A549 (cell line): ENCODE data around the gene ARSK. TPM values are rescaled to one million over a fixed set of nuclear protein-coding genes. Genes with fewer than 3 reads are reported as not detected.

ENCODE experiments used
- ATAC-seq, 2 experiments: fragments of 200-7000 bp in 1 of 2; fragments of >200 bp in 1 of 2; cut with Nextera tagmentation in 1 of 2; cut with Tn5 transposase in 1 of 2; 3 replicates each; pipeline versions ENCODE4 v1.8.0 to v1.9.1; 2018 to 2020; ENCODE audit warnings: mild to moderate bottlenecking in 1 of 2, moderate library complexity in 1 of 2
- CTCF ChIA-PET: fragments of 300-600 bp; sonication (Branson Sonifier 250); formaldehyde crosslinking; extraction: SDS; loops from one replicate; lab custom pipeline; 2021; ENCODE audit warnings: antibody characterized with exemption, inconsistent platforms; lab: Yijun Ruan, JAX
- POLR2A ChIA-PET: fragments of 350-600 bp; formaldehyde crosslinking; extraction: SDS; loops from one replicate; lab custom pipeline; 2021; ENCODE audit warnings: antibody characterized with exemption, inconsistent platforms; lab: Yijun Ruan, JAX
- DNase-seq, 2 experiments: peaks; one replicate each; pipeline versions ENCODE4 v3.0.0 to v3.0.0-alpha.2; 2011 to 2016; ENCODE audit warnings: low read depth in 1 of 2, low spot score in 1 of 2
- FAIRE-seq: peaks from 2 replicates; lab custom pipeline; 2011; peaks lifted over from hg19 to GRCh38; lab: Jason Lieb, UNC
- H3K27ac ChIP-seq, 2 experiments: fragments of >200 bp; sonication (Bioruptor Twin); formaldehyde crosslinking; 3 replicates each; pipeline ENCODE4 v1.5.1; 2016 to 2017
- H3K4me1 ChIP-seq: fragments of >200 bp; sonication (Bioruptor Twin); formaldehyde crosslinking; 3 replicates; pipeline ENCODE4 v1.6.1; 2016
- H3K4me2 ChIP-seq: fragments of >200 bp; sonication (Bioruptor Twin); formaldehyde crosslinking; 3 replicates; pipeline ENCODE4 v1.6.1; 2016
- H3K4me3 ChIP-seq: fragments of >200 bp; sonication (Bioruptor Twin); formaldehyde crosslinking; 3 replicates; pipeline ENCODE4 v1.5.1; 2016
- H3K9me3 ChIP-seq: fragments of >200 bp; sonication (Bioruptor Twin); formaldehyde crosslinking; 3 replicates; pipeline ENCODE4 v1.6.1; 2016
- CBX2 ChIP-seq: fragments of 200-600 bp; sonication (generic); IDR thresholded peaks from 2 replicates; pipeline ENCODE4 v1.6.1; 2016; ENCODE audit warnings: low read depth, mild to moderate bottlenecking, borderline replicate concordance
- CBX8 ChIP-seq: fragments of 200-600 bp; sonication (generic); IDR thresholded peaks from 2 replicates; pipeline ENCODE4 v1.6.1; 2016
- EHF ChIP-seq: fragments of 250-450 bp; sonication (Bioruptor Pico); IDR thresholded peaks from 2 replicates; pipeline ENCODE4 v1.5.0; 2020; ENCODE audit warnings: mild to moderate bottlenecking
- ESRRA ChIP-seq: fragments of 150-350 bp; IDR thresholded peaks from 2 replicates; pipeline ENCODE4 v1.6.1; 2014; ENCODE audit warnings: mild to moderate bottlenecking, low read length, borderline replicate concordance
- FOSB ChIP-seq: fragments of 250-450 bp; sonication (Bioruptor Pico); IDR thresholded peaks from 2 replicates; pipeline ENCODE4 v1.5.0; 2020; ENCODE audit warnings: mild to moderate bottlenecking, moderate library complexity
- HOXB5 ChIP-seq: fragments of 250-450 bp; sonication (Bioruptor Pico); IDR thresholded peaks from 2 replicates; pipeline ENCODE4 v1.5.0; 2020; ENCODE audit warnings: mild to moderate bottlenecking, moderate library complexity
- JUN ChIP-seq, 2 experiments: fragments of >200 bp; sonication (Bioruptor Twin); formaldehyde crosslinking; IDR thresholded peaks; 2 replicates in 1 of 2; 3 replicates in 1 of 2; pipeline ENCODE4 v1.6.1; 2016 to 2017
- JUNB ChIP-seq: fragments of >200 bp; sonication (Bioruptor Twin); formaldehyde crosslinking; IDR thresholded peaks from 2 replicates; pipeline ENCODE4 v1.6.1; 2016
- KDM5A ChIP-seq: fragments of 200-600 bp; sonication (generic); IDR thresholded peaks from 2 replicates; pipeline ENCODE4 v1.6.1; 2016; ENCODE audit warnings: antibody characterized with exemption, mild to moderate bottlenecking
- MAZ ChIP-seq: fragments of 150-350 bp; IDR thresholded peaks from 2 replicates; pipeline ENCODE4 v1.6.1; 2014; ENCODE audit warnings: antibody characterized with exemption, low read depth, low read length, borderline replicate concordance
- MYC ChIP-seq: IDR thresholded peaks from 2 replicates; pipeline ENCODE4 v1.6.1; 2012; ENCODE audit warnings: mild to moderate bottlenecking, inconsistent platforms, low read length, improper control_type of control experiment, borderline replicate concordance
- NPAS2 ChIP-seq: fragments of 250-450 bp; sonication (Bioruptor Pico); IDR thresholded peaks from 2 replicates; pipeline ENCODE4 v1.8.0; 2022; ENCODE audit warnings: mild to moderate bottlenecking, moderate library complexity, borderline replicate concordance
- NR3C1 ChIP-seq: fragments of >200 bp; sonication (Bioruptor Twin); formaldehyde crosslinking; IDR thresholded peaks from 3 replicates; pipeline ENCODE4 v1.6.1; 2017
- PHF8 ChIP-seq: fragments of 200-600 bp; sonication (generic); IDR thresholded peaks from 2 replicates; pipeline ENCODE4 v1.6.1; 2016; ENCODE audit warnings: low read depth, mild to moderate bottlenecking, antibody characterized with exemption, moderate library complexity, borderline replicate concordance
- RAD21 ChIP-seq, 2 experiments: fragments of >200 bp in 1 of 2; sonication (Bioruptor Twin) in 1 of 2; formaldehyde crosslinking in 1 of 2; IDR thresholded peaks in 1 of 2; conservative IDR thresholded peaks in 1 of 2; 2 replicates in 1 of 2; 3 replicates in 1 of 2; pipeline ENCODE4 v1.6.1; 2012 to 2018; ENCODE audit warnings: inconsistent platforms in 1 of 2
- RARB ChIP-seq: fragments of 250-450 bp; sonication (Bioruptor Pico); IDR thresholded peaks from 2 replicates; pipeline ENCODE4 v1.8.0; 2021; ENCODE audit warnings: mild to moderate bottlenecking, moderate library complexity
- SREBF2 ChIP-seq: fragments of 450-650 bp; IDR thresholded peaks from 2 replicates; pipeline ENCODE4 v1.6.1; 2014; ENCODE audit warnings: mild to moderate bottlenecking, moderate library complexity
- TFCP2L1 ChIP-seq: fragments of 250-450 bp; sonication (Bioruptor Pico); IDR thresholded peaks from 2 replicates; pipeline ENCODE4 v1.5.0; 2021; ENCODE audit warnings: mild to moderate bottlenecking
- ZSCAN20 ChIP-seq: fragments of 250-450 bp; sonication (Bioruptor Pico); IDR thresholded peaks from 2 replicates; pipeline ENCODE4 v1.8.0; 2022; ENCODE audit warnings: mild to moderate bottlenecking, moderate library complexity
- WGBS: methylation state at CpG from one replicate; pipeline ENCODE4 v1.1.6; 2017; ENCODE audit errors: missing lambda C conversion rate; 5-methylcytosine and 5-hydroxymethylcytosine counted together
- polyA plus RNA-seq, 4 experiments: library from polyadenylated mRNA; depleted of rRNA in 3 of 4; stranded (reverse); fragments of >200 nt; fragmentation: RNase III in 1 of 4; extraction: RNeasy Plus Mini Kit Qiagen cat#74134 plus additional on column Dnase treatment in 1 of 4; gene quantifications; 2 replicates in 3 of 4; 3 replicates in 1 of 4; pipeline ENCODE4 v1.2.3, GENCODE V29; 2011 to 2017
- TF ChIP-seq, protein P1 (sequence below): fragments of 250-450 bp; sonication (Bioruptor Pico); IDR thresholded peaks from 2 replicates; pipeline ENCODE4 v1.5.0; 2021; ENCODE audit warnings: mild to moderate bottlenecking, moderate library complexity, borderline replicate concordance
- TF ChIP-seq, protein P2 (sequence below): fragments of >200 bp; sonication (Bioruptor Twin); formaldehyde crosslinking; IDR thresholded peaks from 3 replicates; pipeline ENCODE4 v1.6.1; 2016
- TF ChIP-seq, protein P3 (sequence below): IDR thresholded peaks from 2 replicates; pipeline ENCODE4 v1.6.1; 2012
- TF ChIP-seq, protein P4 (sequence below): fragments of >200 bp; sonication (Bioruptor Twin); formaldehyde crosslinking; IDR thresholded peaks from 3 replicates; pipeline ENCODE4 v1.5.1; 2016
- TF ChIP-seq, protein P5 (sequence below): fragments of 450-650 bp; IDR thresholded peaks from 2 replicates; pipeline ENCODE4 v1.6.1; 2014; ENCODE audit warnings: antibody characterized with exemption

Gene ARSK
- polyA plus RNA-seq, 2 of the 4 experiments (the other 2 are of a cell fraction), result 7.0 to 14.0 TPM

- Histone ChIP-seq H3K27ac (no peak overlapping the region), H3K4me1 (no peaks in the 10 kb centered on the region), H3K4me3 (no peak overlapping the region), H3K9me3 (no peaks in the 10 kb centered on the region)
- POLR2A ChIA-PET, result no interaction called here
- FAIRE-seq, result no peak
- WGBS, result 92% methylated on average over 1 of the region's 1 CpG
- CTCF ChIA-PET, result no interaction called here
- no peak for TF ChIP-seq RARB (CRISPR knock-in tag)
- TF ChIP-seq, protein P1, sequence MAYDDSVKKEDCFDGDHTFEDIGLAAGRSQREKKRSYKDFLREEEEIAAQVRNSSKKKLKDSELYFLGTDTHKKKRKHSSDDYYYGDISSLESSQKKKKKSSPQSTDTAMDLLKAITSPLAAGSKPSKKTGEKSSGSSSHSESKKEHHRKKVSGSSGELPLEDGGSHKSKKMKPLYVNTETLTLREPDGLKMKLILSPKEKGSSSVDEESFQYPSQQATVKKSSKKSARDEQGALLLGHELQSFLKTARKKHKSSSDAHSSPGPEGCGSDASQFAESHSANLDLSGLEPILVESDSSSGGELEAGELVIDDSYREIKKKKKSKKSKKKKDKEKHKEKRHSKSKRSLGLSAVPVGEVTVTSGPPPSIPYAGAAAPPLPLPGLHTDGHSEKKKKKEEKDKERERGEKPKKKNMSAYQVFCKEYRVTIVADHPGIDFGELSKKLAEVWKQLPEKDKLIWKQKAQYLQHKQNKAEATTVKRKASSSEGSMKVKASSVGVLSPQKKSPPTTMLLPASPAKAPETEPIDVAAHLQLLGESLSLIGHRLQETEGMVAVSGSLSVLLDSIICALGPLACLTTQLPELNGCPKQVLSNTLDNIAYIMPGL (CRISPR knock-in tag), result no peak
- no peak for TF ChIP-seq KDM5A
- TF ChIP-seq MYC, result no peak
- no peak for TF ChIP-seq ESRRA
- no peak for TF ChIP-seq TFCP2L1 (CRISPR knock-in tag)
- no peak for TF ChIP-seq CBX2
- TF ChIP-seq SREBF2, result no peak
- no peak for TF ChIP-seq MAZ
- TF ChIP-seq, all 56 proteins: peak for 0
- ATAC-seq (no peak), DNase-seq (no peak)
- no peak overlapping the region for H3K4me2 ChIP-seq
These were observed 46.4 kb upstream of the ARSK start for GRCh38 chr5:95508550-95508949.

DNA sequence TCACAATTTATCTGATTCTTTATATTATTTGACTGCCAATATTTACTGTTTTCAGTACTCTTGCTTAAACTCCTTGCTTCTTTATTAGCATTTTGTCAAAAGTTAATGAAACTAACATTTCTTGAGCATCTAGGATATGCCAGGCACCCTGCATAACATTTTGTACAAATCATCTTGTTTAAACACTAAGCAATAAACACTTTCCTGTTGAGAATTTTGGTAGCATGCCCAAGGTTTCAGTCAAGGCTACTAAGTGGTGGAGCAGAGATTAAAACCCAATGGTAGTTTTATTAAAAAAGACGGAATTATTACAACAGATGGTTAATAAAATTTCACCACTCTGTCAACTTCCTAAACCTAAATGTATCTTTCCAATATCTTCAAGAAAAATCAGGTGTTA lies 43.3 kb upstream of the ARSK start:
- no peak for TF ChIP-seq JUNB
- H3K4me1 ChIP-seq, result no peaks in the 10 kb centered on the region
- ChIA-PET POLR2A (no interaction called here), CTCF (no interaction called here)
- no peak for DNase-seq
- no peak overlapping the region for H3K27ac ChIP-seq
- 93% methylated on average over 1 of the region's 1 CpG for WGBS
- no peaks in the 10 kb centered on the region for H3K9me3 ChIP-seq
- no peak for ATAC-seq
- FAIRE-seq, result no peak
- H3K4me2 ChIP-seq, result no peak overlapping the region
- no peak overlapping the region for H3K4me3 ChIP-seq

- TF ChIP-seq RAD21 (conservative IDR thresholded peaks at IDR 0.05 in 1 of 2, IDR thresholded peaks at IDR 0.05 in 1 of 2), result no peak
- no peak for TF ChIP-seq EHF (CRISPR knock-in tag)
- TF ChIP-seq HOXB5 (CRISPR knock-in tag), result no peak
- no peak for TF ChIP-seq PHF8
- TF ChIP-seq, protein P2, sequence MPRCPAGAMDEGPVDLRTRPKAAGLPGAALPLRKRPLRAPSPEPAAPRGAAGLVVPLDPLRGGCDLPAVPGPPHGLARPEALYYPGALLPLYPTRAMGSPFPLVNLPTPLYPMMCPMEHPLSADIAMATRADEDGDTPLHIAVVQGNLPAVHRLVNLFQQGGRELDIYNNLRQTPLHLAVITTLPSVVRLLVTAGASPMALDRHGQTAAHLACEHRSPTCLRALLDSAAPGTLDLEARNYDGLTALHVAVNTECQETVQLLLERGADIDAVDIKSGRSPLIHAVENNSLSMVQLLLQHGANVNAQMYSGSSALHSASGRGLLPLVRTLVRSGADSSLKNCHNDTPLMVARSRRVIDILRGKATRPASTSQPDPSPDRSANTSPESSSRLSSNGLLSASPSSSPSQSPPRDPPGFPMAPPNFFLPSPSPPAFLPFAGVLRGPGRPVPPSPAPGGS, result no peak
- H3K9me3 ChIP-seq, result no peaks in the 10 kb centered on the region
- POLR2A ChIA-PET, result no interaction called here
- ATAC-seq, result no peak
- no peak overlapping the region for H3K4me3 ChIP-seq
- DNase-seq, result no peak
- no peak for FAIRE-seq
- WGBS, result 89% methylated on average over 2 of the region's 2 CpGs
- CTCF ChIA-PET, result no interaction called here
- no peak overlapping the region for H3K4me2 ChIP-seq
- no peaks in the 10 kb centered on the region for H3K4me1 ChIP-seq
- no peak overlapping the region for H3K27ac ChIP-seq
These were observed 36.5 kb upstream of the ARSK start for GRCh38 chr5:95518417-95518816.

GRCh38 chr5:95519151-95519550 lies 35.8 kb upstream of the ARSK start:
- POLR2A ChIA-PET, result no interaction called here
- FAIRE-seq, result no peak
- H3K9me3 ChIP-seq, result no peaks in the 10 kb centered on the region
- ATAC-seq, result no peak
- CTCF ChIA-PET, result no interaction called here
- no peaks in the 10 kb centered on the region for H3K4me1 ChIP-seq
- WGBS, result 87% methylated on average over 1 of the region's 1 CpG
- no peak overlapping the region for H3K4me3 ChIP-seq
- no peak overlapping the region for H3K27ac ChIP-seq
- no peak overlapping the region for H3K4me2 ChIP-seq
- no peak for DNase-seq
- no peak for TF ChIP-seq ZSCAN20 (CRISPR knock-in tag)
- TF ChIP-seq HOXB5 (CRISPR knock-in tag), result no peak
- TF ChIP-seq, protein P3, sequence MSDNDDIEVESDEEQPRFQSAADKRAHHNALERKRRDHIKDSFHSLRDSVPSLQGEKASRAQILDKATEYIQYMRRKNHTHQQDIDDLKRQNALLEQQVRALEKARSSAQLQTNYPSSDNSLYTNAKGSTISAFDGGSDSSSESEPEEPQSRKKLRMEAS, result no peak
- TF ChIP-seq CBX2, result no peak
- no peak for TF ChIP-seq NPAS2 (CRISPR knock-in tag)
- TF ChIP-seq JUNB, result no peak
- TF ChIP-seq EHF (CRISPR knock-in tag), result no peak
- TF ChIP-seq, protein P4, sequence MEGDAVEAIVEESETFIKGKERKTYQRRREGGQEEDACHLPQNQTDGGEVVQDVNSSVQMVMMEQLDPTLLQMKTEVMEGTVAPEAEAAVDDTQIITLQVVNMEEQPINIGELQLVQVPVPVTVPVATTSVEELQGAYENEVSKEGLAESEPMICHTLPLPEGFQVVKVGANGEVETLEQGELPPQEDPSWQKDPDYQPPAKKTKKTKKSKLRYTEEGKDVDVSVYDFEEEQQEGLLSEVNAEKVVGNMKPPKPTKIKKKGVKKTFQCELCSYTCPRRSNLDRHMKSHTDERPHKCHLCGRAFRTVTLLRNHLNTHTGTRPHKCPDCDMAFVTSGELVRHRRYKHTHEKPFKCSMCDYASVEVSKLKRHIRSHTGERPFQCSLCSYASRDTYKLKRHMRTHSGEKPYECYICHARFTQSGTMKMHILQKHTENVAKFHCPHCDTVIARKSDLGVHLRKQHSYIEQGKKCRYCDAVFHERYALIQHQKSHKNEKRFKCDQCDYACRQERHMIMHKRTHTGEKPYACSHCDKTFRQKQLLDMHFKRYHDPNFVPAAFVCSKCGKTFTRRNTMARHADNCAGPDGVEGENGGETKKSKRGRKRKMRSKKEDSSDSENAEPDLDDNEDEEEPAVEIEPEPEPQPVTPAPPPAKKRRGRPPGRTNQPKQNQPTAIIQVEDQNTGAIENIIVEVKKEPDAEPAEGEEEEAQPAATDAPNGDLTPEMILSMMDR, result no peak
- no peak for TF ChIP-seq FOSB (CRISPR knock-in tag)
- TF ChIP-seq, protein P1 (CRISPR knock-in tag), result no peak
- TF ChIP-seq, protein P5, sequence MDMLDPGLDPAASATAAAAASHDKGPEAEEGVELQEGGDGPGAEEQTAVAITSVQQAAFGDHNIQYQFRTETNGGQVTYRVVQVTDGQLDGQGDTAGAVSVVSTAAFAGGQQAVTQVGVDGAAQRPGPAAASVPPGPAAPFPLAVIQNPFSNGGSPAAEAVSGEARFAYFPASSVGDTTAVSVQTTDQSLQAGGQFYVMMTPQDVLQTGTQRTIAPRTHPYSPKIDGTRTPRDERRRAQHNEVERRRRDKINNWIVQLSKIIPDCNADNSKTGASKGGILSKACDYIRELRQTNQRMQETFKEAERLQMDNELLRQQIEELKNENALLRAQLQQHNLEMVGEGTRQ, result no peak
- TF ChIP-seq JUN (IDR thresholded peaks at IDR 0.05), result no peak
- no peak for TF ChIP-seq CBX8
- no peak for TF ChIP-seq NR3C1
